ENCODE measurements around the gene PIGT.
A peak's percentile ranks its signal among the peaks of the same experiment; 100 is the strongest.

The PIGT gene

GRCh38 chr20:45427236-45428149 lies 11.6 kb downstream of the PIGT start:
- DNase-seq (ENCODE audit: low read depth): no peak

- no peak for DNase-seq (ENCODE audit: low read depth)
Measured at GRCh38 chr20:45429618-45430017, 13.7 kb downstream of the PIGT start.

- DNase-seq (ENCODE audit: low read depth): no peak
Measured at GRCh38 chr20:45432294-45432693, 16.4 kb downstream of the PIGT start.

GRCh38 chr20:45433316-45433715 lies 17.4 kb downstream of the PIGT start:
- DNase-seq (ENCODE audit: low read depth): peak; percentile 55

- no peak for DNase-seq (ENCODE audit: low read depth)
Measured at GRCh38 chr20:45433976-45434375, 18.0 kb downstream of the PIGT start.

GRCh38 chr20:45436732-45437485 lies 21.0 kb downstream of the PIGT start:
- peak; percentile 69 for DNase-seq (ENCODE audit: low read depth)

GRCh38 chr20:45440424-45440823 lies 24.5 kb downstream of the PIGT start:
- no peak for DNase-seq (ENCODE audit: low read depth)

- DNase-seq (ENCODE audit: low read depth): no peak
Measured at GRCh38 chr20:45440891-45441685, 25.1 kb downstream of the PIGT start.

GRCh38 chr20:45441746-45442145 lies 25.8 kb downstream of the PIGT start:
- no peak for DNase-seq (ENCODE audit: low read depth)

- no peak for DNase-seq (ENCODE audit: low read depth)
Measured at GRCh38 chr20:45444050-45444449, 28.1 kb downstream of the PIGT start.

GRCh38 chr20:45445805-45446562 lies 30.0 kb downstream of the PIGT start:
- no peak for DNase-seq (ENCODE audit: low read depth)

GRCh38 chr20:45448270-45448669 lies 32.3 kb downstream of the PIGT start:
- DNase-seq (ENCODE audit: low read depth): no peak

GRCh38 chr20:45449528-45449927 lies 33.6 kb downstream of the PIGT start:
- DNase-seq (ENCODE audit: low read depth): no peak

GRCh38 chr20:45450097-45450818 lies 34.3 kb downstream of the PIGT start:
- DNase-seq (ENCODE audit: low read depth): no peak

GRCh38 chr20:45452238-45452637 lies 36.3 kb downstream of the PIGT start:
- DNase-seq (ENCODE audit: low read depth): no peak

GRCh38 chr20:45452772-45453691 lies 37.1 kb downstream of the PIGT start:
- no peak for DNase-seq (ENCODE audit: low read depth)

- DNase-seq (ENCODE audit: low read depth): no peak
Measured at GRCh38 chr20:45456632-45457031, 40.7 kb downstream of the PIGT start.

- no peak for DNase-seq (ENCODE audit: low read depth)
Measured at GRCh38 chr20:45459606-45460005, 43.7 kb downstream of the PIGT start.

GRCh38 chr20:45461225-45461624 lies 45.3 kb downstream of the PIGT start:
- no peak for DNase-seq (ENCODE audit: low read depth)

All from GM04504 (cell line).